ENCODE results near the gene RCE1.

GRCh38 chr11:66877588-66878385 lies 34.5 kb downstream of the RCE1 start:
- TF ChIP-seq ZSCAN4 (tag by site-specific recombination; IDR thresholded peaks at IDR 0.05) (no peak), CTCF (tag by site-specific recombination; IDR thresholded peaks at IDR 0.05) (no peak), ZNF404 (tag by site-specific recombination; IDR thresholded peaks at IDR 0.05) (no peak), REST (tag by site-specific recombination; IDR thresholded peaks at IDR 0.05) (no peak), ZNF274 (IDR thresholded peaks at IDR 0.05; ENCODE audit: low read length) (no peak), ZNF274 (tag by site-specific recombination; IDR thresholded peaks at IDR 0.05; ENCODE audit: borderline replicate concordance) (no peak), KLF16 (tag by site-specific recombination; IDR thresholded peaks at IDR 0.05) (no peak), ZNF362 (tag by site-specific recombination; IDR thresholded peaks at IDR 0.05) (no peak), OSR2 (tag by site-specific recombination; IDR thresholded peaks at IDR 0.05) (no peak), ZNF645 (tag by site-specific recombination; IDR thresholded peaks at IDR 0.05) (no peak), ZBTB26 (tag by site-specific recombination; optimal IDR thresholded peaks at IDR 0.05) (no peak), HOXA7 (CRISPR knock-in tag; IDR thresholded peaks at IDR 0.05; ENCODE audit: borderline replicate concordance) (no peak), ZNF433 (tag by site-specific recombination; IDR thresholded peaks at IDR 0.05; ENCODE audit: low read depth) (no peak), ZNF155 (tag by site-specific recombination; IDR thresholded peaks at IDR 0.05) (no peak), ZNF704 (tag by site-specific recombination; IDR thresholded peaks at IDR 0.05) (no peak)
